Spleen (tissue), 11 donors: ENCODE data around the gene JCHAIN. TPM values are rescaled to one million over a fixed set of nuclear protein-coding genes. Genes with fewer than 3 reads are reported as not detected.

Source experiments
- DNase-seq: peaks from one replicate; pipeline ENCODE4 v3.0.0-alpha.2; 2020
- H3K27ac ChIP-seq, 8 donors: fragments of 200-600 bp; sonication (generic) in 7 of 8; 1 replicate in 4 of 8; 2 replicates in 4 of 8; pipeline versions ENCODE4 v1.5.0 to v1.8.0; 2016 to 2021; ENCODE audit warnings: inconsistent platforms in 4 of 8, mild to moderate bottlenecking in 4 of 8, moderate library complexity in 1 of 8
- H3K27me3 ChIP-seq, 7 donors: fragments of 200-600 bp; sonication (generic) in 6 of 7; replicated peaks in 1 of 7; 1 replicate in 4 of 7; 2 replicates in 3 of 7; pipeline versions ENCODE4 v1.5.0 to v1.8.0; 2016 to 2021; ENCODE audit warnings: inconsistent platforms in 3 of 7, mild to moderate bottlenecking in 1 of 7
- H3K36me3 ChIP-seq, 6 donors: fragments of 200-600 bp; sonication (generic) in 5 of 6; 1 replicate in 4 of 6; 2 replicates in 2 of 6; pipeline versions ENCODE4 v1.5.0 to v1.8.0; 2016 to 2021; ENCODE audit warnings: inconsistent platforms in 2 of 6
- H3K4me1 ChIP-seq, 6 donors: fragments of 200-600 bp; sonication (generic) in 5 of 6; 1 replicate in 3 of 6; 2 replicates in 3 of 6; pipeline versions ENCODE4 v1.5.0 to v1.8.0; 2016 to 2021; ENCODE audit warnings: inconsistent platforms in 3 of 6
- H3K4me3 ChIP-seq, 8 donors: fragments of 200-600 bp; sonication (generic) in 7 of 8; 1 replicate in 4 of 8; 2 replicates in 4 of 8; pipeline versions ENCODE4 v1.5.0 to v1.8.0; 2016 to 2021; ENCODE audit warnings: inconsistent platforms in 4 of 8, mild to moderate bottlenecking in 4 of 8, moderate library complexity in 2 of 8
- H3K9me3 ChIP-seq, 8 donors: fragments of 200-600 bp; sonication (generic) in 7 of 8; 1 replicate in 4 of 8; 2 replicates in 4 of 8; pipeline versions ENCODE4 v1.5.0 to v1.8.0; 2016 to 2021; ENCODE audit warnings: inconsistent platforms in 4 of 8
- CTCF ChIP-seq, 11 experiments: fragments of 200-600 bp in 7 of 11; fragments of 450-650 bp in 4 of 11; sonication (generic) in 4 of 11; IDR thresholded peaks in 8 of 11; conservative IDR thresholded peaks in 3 of 11; 1 replicate in 7 of 11; 2 replicates in 4 of 11; pipeline versions ENCODE4 v1.4.0 to v1.8.0; 2016 to 2021; ENCODE audit warnings: antibody characterized with exemption in 11 of 11, inconsistent platforms in 4 of 11, mild to moderate bottlenecking in 1 of 11
- POLR2A ChIP-seq, 3 donors: fragments of 450-650 bp; IDR thresholded peaks; one replicate each; pipeline ENCODE4 v1.5.1; 2017; ENCODE audit warnings: antibody characterized with exemption in 3 of 3, mild to moderate bottlenecking in 1 of 3
- POLR2AphosphoS5 ChIP-seq, 3 donors: sonication (generic); formaldehyde crosslinking; IDR thresholded peaks; one replicate each; pipeline ENCODE4 v1.5.1; 2017; ENCODE audit warnings: antibody characterized with exemption in 3 of 3
- WGBS, 5 donors: extraction: QIAGEN DNeasy Blood & Tissue Kit in 3 of 5; methylation state at CpG; one replicate each; pipeline versions ENCODE4 v1.1.5 to v1.1.7; 2013 to 2018; 5-methylcytosine and 5-hydroxymethylcytosine counted together
- intact Hi-C: fragments of 100-400 bp; cut with DNase I; formaldehyde crosslinking; loops from one replicate; pipeline ENCODE4 v1.15.0; 2023; ENCODE audit warnings: low total_unique reads
- polyA plus RNA-seq, 3 donors: library from polyadenylated mRNA; stranded (reverse); fragments of 200-250 nt; gene quantifications; one replicate each; pipeline ENCODE4 v1.2.1, GENCODE V29; 2013
- total RNA-seq, 7 donors: library from RNA; depleted of rRNA in 3 of 7; stranded (reverse); fragments of >200 nt in 3 of 7; fragmentation: NEBNext Ultra II Directional in 4 of 7; extraction: Animal tissue kit (Norgen Biotek cat#: 25700) in 4 of 7; gene quantifications; one replicate each; pipeline versions ENCODE4 v1.1.0 to v1.2.1, GENCODE V29; 2016 to 2021
- donor health status: healthy with polysubstance abuse.
- donor health status: DM: no; HTN: no; CAD: no; lungs with moderate emphysema.
- donor health status: DM: no; HTN: no; CAD: no.
- donor health status: Bipolar disorder and iron deficiency.
- donor health status: healthy.
- donor health status: DM: no; HTN: no; CAD: no.
- donor health status: DM: yes; HTN: yes; CAD: no.

JCHAIN gene
- total and polyA plus RNA-seq, 10 donors: 64.8 to 1,125 (median 383) TPM

GRCh38 chr4:70712604-70713452 is 46.5 kb upstream of the JCHAIN start:
- no peaks in the 10 kb centered on the region for H3K27me3 ChIP-seq
- peaks cover 26 to 84% (median 62%) of the 10 kb centered on the region in 6 donors for H3K4me1 ChIP-seq
- H3K4me3 ChIP-seq: peak overlapping the region in 1 of 8 donors; percentile 33
- intact Hi-C loops: no loop called here
- TF ChIP-seq POLR2A (IDR thresholded peaks at IDR 0.05) (no peak), CTCF (IDR thresholded peaks at IDR 0.05 in 8 of 11, conservative IDR thresholded peaks at IDR 0.05 in 3 of 11) (no peak), POLR2AphosphoS5 (IDR thresholded peaks at IDR 0.05) (no peak)
- peak overlapping the region; percentile 22 to 83 (median 62) for H3K27ac ChIP-seq
- no peaks in the 10 kb centered on the region for H3K9me3 ChIP-seq
- no peak for DNase-seq
- WGBS, 5 donors: 75 to 86% (median 80%) methylated on average over 7 of the region's 7 CpGs
- H3K36me3 ChIP-seq: no peaks in the 10 kb centered on the region

- Histone ChIP-seq H3K4me3 (no peak overlapping the region), H3K27ac (peak overlapping the region in 5 of 8 donors; percentile 1 to 83 (median 68)), H3K27me3 (no peaks in the 10 kb centered on the region), H3K4me1 (peaks cover 30 to 89% (median 67%) of the 10 kb centered on the region in 6 donors), H3K9me3 (no peaks in the 10 kb centered on the region), H3K36me3 (no peaks in the 10 kb centered on the region)
- intact Hi-C loops: no loop called here
- no peak for DNase-seq
- no peak for TF ChIP-seq POLR2AphosphoS5 (IDR thresholded peaks at IDR 0.05)
- no peak for TF ChIP-seq CTCF (IDR thresholded peaks at IDR 0.05 in 8 of 11, conservative IDR thresholded peaks at IDR 0.05 in 3 of 11)
- no peak for TF ChIP-seq POLR2A (IDR thresholded peaks at IDR 0.05)
- 51 to 76% (median 70%) methylated on average over 3 of the region's 3 CpGs for WGBS, 5 donors
Observed at GRCh38 chr4:70712150-70712549, 45.8 kb upstream of the JCHAIN start.

GRCh38 chr4:70711599-70711998 is 45.3 kb upstream of the JCHAIN start:
- intact Hi-C loops: no loop called here

More at GRCh38 chr4:70711599-70711998, 45.3 kb upstream of the JCHAIN start:
- no peaks in the 10 kb centered on the region for H3K36me3 ChIP-seq
- no peaks in the 10 kb centered on the region for H3K9me3 ChIP-seq
- peaks cover 36 to 91% (median 72%) of the 10 kb centered on the region in 6 donors for H3K4me1 ChIP-seq
- no peak for TF ChIP-seq POLR2AphosphoS5 (IDR thresholded peaks at IDR 0.05)
- TF ChIP-seq CTCF (IDR thresholded peaks at IDR 0.05 in 8 of 11, conservative IDR thresholded peaks at IDR 0.05 in 3 of 11): no peak
- no peak for TF ChIP-seq POLR2A (IDR thresholded peaks at IDR 0.05)
- no peak for DNase-seq
- 38 to 58% (median 56%) methylated on average over 3 of the region's 3 CpGs for WGBS, 5 donors
- no peaks in the 10 kb centered on the region for H3K27me3 ChIP-seq
- peak overlapping the region in 6 of 8 donors; percentile 1 to 83 (median 46) for H3K27ac ChIP-seq
- H3K4me3 ChIP-seq: no peak overlapping the region
